PFSK-1 (cell line): Measurements from ENCODE around the gene SRP19.

Experiments used
- POLR2AphosphoS5 ChIP-seq: IDR thresholded peaks from 2 replicates; pipeline ENCODE4 v1.6.1; 2012; ENCODE audit warnings: low read depth, mild to moderate bottlenecking, control low read depth, low read length, moderate library complexity
- REST ChIP-seq, 2 experiments: IDR thresholded peaks; 2 replicates each; pipeline versions ENCODE4 v1.6.1 to v1.8.0; 2011 to 2012; ENCODE audit warnings: low read depth in 2 of 2, low read length in 2 of 2, control low read depth in 1 of 2, inconsistent platforms in 1 of 2, mild to moderate bottlenecking in 1 of 2, moderate library complexity in 1 of 2; ENCODE audit not compliant: insufficient read depth in 1 of 2

DNA sequence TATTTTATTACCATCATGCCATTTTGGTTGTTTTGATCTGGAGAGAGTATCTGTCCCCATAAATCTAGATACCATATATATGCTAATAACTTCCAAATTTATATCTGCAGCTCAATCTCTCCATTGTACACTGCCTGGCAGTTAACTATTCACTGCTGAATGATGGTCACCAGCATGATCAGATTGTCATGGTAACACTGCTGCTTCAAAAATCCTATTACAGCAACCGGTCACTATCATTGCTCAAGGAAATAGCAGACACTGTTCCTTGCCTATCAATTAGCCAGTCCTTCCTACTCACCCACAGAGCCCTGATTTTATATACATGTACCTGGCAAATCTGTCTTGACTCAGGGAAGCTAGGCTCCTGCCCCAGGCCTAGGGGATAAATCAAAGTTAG lies 49.4 kb downstream of the SRP19 start:
- no peak for TF ChIP-seq REST (IDR thresholded peaks at IDR 0.05; ENCODE audit: insufficient read depth in 1 of 2, low read depth in 2 of 2, low read length in 2 of 2)
- TF ChIP-seq POLR2AphosphoS5, result no peak
